Measurements from ENCODE around the gene RNF223.

- TF ChIP-seq, protein P1, sequence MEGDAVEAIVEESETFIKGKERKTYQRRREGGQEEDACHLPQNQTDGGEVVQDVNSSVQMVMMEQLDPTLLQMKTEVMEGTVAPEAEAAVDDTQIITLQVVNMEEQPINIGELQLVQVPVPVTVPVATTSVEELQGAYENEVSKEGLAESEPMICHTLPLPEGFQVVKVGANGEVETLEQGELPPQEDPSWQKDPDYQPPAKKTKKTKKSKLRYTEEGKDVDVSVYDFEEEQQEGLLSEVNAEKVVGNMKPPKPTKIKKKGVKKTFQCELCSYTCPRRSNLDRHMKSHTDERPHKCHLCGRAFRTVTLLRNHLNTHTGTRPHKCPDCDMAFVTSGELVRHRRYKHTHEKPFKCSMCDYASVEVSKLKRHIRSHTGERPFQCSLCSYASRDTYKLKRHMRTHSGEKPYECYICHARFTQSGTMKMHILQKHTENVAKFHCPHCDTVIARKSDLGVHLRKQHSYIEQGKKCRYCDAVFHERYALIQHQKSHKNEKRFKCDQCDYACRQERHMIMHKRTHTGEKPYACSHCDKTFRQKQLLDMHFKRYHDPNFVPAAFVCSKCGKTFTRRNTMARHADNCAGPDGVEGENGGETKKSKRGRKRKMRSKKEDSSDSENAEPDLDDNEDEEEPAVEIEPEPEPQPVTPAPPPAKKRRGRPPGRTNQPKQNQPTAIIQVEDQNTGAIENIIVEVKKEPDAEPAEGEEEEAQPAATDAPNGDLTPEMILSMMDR (IDR thresholded peaks at IDR 0.05; ENCODE audit: low read depth, low read length), result no peak
- TF ChIP-seq POLR2A (IDR thresholded peaks at IDR 0.05; ENCODE audit: extremely low read depth, insufficient read length), result no peak
Measured at GRCh38 chr1:1038694-1039093, 35.4 kb downstream of the RNF223 start.

All from NB4 (cell line).